NB4 (cell line): ENCODE results near the gene SOCS1.

Experiments
- POLR2A ChIP-seq: IDR thresholded peaks from 2 replicates; pipeline ENCODE4 v1.6.1; 2011; ENCODE audit warnings: mild to moderate bottlenecking; ENCODE audit not compliant: insufficient read length; ENCODE audit errors: extremely low read depth
- TF ChIP-seq, protein P1 (sequence below): IDR thresholded peaks from one replicate; pipeline ENCODE4 v1.5.1; 2012; ENCODE audit warnings: low read depth, low read length

- TF ChIP-seq POLR2A = no peak
- TF ChIP-seq, protein P1, sequence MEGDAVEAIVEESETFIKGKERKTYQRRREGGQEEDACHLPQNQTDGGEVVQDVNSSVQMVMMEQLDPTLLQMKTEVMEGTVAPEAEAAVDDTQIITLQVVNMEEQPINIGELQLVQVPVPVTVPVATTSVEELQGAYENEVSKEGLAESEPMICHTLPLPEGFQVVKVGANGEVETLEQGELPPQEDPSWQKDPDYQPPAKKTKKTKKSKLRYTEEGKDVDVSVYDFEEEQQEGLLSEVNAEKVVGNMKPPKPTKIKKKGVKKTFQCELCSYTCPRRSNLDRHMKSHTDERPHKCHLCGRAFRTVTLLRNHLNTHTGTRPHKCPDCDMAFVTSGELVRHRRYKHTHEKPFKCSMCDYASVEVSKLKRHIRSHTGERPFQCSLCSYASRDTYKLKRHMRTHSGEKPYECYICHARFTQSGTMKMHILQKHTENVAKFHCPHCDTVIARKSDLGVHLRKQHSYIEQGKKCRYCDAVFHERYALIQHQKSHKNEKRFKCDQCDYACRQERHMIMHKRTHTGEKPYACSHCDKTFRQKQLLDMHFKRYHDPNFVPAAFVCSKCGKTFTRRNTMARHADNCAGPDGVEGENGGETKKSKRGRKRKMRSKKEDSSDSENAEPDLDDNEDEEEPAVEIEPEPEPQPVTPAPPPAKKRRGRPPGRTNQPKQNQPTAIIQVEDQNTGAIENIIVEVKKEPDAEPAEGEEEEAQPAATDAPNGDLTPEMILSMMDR = no peak
Measured at GRCh38 chr16:11224096-11224893, 31.7 kb downstream of the SOCS1 start.
